MM.1S (cell line): ENCODE data around the gene CPSF4.

Experiments used
- DNase-seq: peaks from one replicate; pipeline ENCODE4 v3.0.0-alpha.2; 2015
- H2AFZ ChIP-seq: fragments of 300-600 bp; sonication (generic); 2 replicates; pipeline ENCODE4 v1.6.0; 2016; ENCODE audit warnings: antibody characterized with exemption, low read length
- H3F3A ChIP-seq: fragments of 300-600 bp; sonication (generic); 2 replicates; pipeline ENCODE4 v1.6.1; 2016; ENCODE audit warnings: mild to moderate bottlenecking, antibody characterized with exemption, low read length, moderate library complexity, mixed read lengths; ENCODE audit not compliant: insufficient read depth
- H3K27ac ChIP-seq: fragments of 300-600 bp; sonication (generic); 2 replicates; pipeline ENCODE4 v1.5.1; 2016; ENCODE audit warnings: mild to moderate bottlenecking, low read length
- H3K27me3 ChIP-seq: fragments of 300-600 bp; sonication (generic); replicated peaks from 2 replicates; pipeline ENCODE4 v1.6.0; 2016; ENCODE audit warnings: low read length; ENCODE audit not compliant: insufficient read depth
- H3K36me3 ChIP-seq: fragments of 300-600 bp; sonication (generic); replicated peaks from 2 replicates; pipeline ENCODE4 v1.6.1; 2016; ENCODE audit warnings: mild to moderate bottlenecking, low read length, mixed read lengths; ENCODE audit not compliant: insufficient read depth
- H3K4me1 ChIP-seq: fragments of 300-600 bp; sonication (generic); 2 replicates; pipeline ENCODE4 v1.6.1; 2016; ENCODE audit warnings: low read length, mixed read lengths
- H3K4me2 ChIP-seq: fragments of 300-600 bp; sonication (generic); 2 replicates; pipeline ENCODE4 v1.6.0; 2016; ENCODE audit warnings: low read depth, low read length
- H3K4me3 ChIP-seq: fragments of 300-600 bp; sonication (generic); 2 replicates; pipeline ENCODE4 v1.5.1; 2016; ENCODE audit warnings: low read length, mixed read lengths
- H3K79me2 ChIP-seq: fragments of 300-600 bp; sonication (generic); 2 replicates; pipeline ENCODE4 v1.6.1; 2016; ENCODE audit warnings: mixed run types, low read length, mixed read lengths
- H3K9ac ChIP-seq: fragments of 300-600 bp; sonication (generic); 2 replicates; pipeline ENCODE4 v1.6.1; 2016; ENCODE audit warnings: low read length, mixed read lengths
- H3K9me2 ChIP-seq: fragments of 300-600 bp; sonication (generic); replicated peaks from 2 replicates; pipeline ENCODE4 v1.6.1; 2016; ENCODE audit warnings: mild to moderate bottlenecking, low read length, mixed read lengths; ENCODE audit not compliant: insufficient read depth
- H3K9me3 ChIP-seq: fragments of 300-600 bp; sonication (generic); replicated peaks from 2 replicates; pipeline ENCODE4 v1.6.1; 2016; ENCODE audit warnings: mild to moderate bottlenecking, low read length, mixed read lengths; ENCODE audit not compliant: insufficient read depth
- H4K20me1 ChIP-seq: fragments of 300-600 bp; sonication (generic); 2 replicates; pipeline ENCODE4 v1.6.1; 2016; ENCODE audit warnings: mild to moderate bottlenecking, low read length, moderate library complexity, mixed read lengths; ENCODE audit not compliant: insufficient read depth
- EZH2 ChIP-seq: fragments of 300-600 bp; sonication (generic); optimal IDR thresholded peaks from 2 replicates; pipeline ENCODE3; 2017; ENCODE audit warnings: low read depth, mild to moderate bottlenecking, antibody characterized with exemption, low read length, mixed read lengths
- EZH2phosphoT487 ChIP-seq: fragments of 300-600 bp; sonication (generic); IDR thresholded peaks from 2 replicates; pipeline ENCODE4 v1.6.1; 2018; ENCODE audit warnings: antibody characterized with exemption, low read length
- TF ChIP-seq, protein P1 (sequence below): fragments of 300-600 bp; sonication (generic); IDR thresholded peaks from 2 replicates; pipeline ENCODE4 v1.5.1; 2016; ENCODE audit warnings: antibody characterized with exemption, low read length, mixed read lengths

The CPSF4 gene

DNA sequence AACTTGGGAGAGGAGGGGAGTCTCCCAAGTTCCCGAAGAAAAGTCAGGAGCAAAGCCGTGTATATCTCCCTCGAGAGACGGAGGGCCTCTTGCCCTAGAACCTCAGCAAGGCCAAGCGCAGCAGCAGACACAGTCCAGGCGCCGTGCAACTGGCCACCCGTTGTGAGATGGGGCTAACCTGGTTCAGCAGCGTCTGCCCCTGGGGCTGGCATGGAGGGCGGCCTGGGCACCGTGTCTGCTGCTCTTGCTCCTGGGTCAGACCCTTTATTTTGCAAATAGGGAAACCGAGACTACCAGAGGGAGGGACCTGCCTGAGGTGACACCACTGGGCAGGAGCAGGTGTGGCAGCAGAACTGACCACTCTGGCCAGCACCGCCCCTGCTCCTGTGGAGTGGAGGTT lies 13.8 kb downstream of the CPSF4 start:
- Histone ChIP-seq H3K9ac (no peak overlapping the region), H3K36me3 (peaks cover 4% of the 10 kb centered on the region), H3F3A (no peaks in the 10 kb centered on the region), H3K9me3 (no peaks in the 10 kb centered on the region), H4K20me1 (no peaks in the 10 kb centered on the region), H3K79me2 (peaks cover 72% of the 10 kb centered on the region), H3K9me2 (no peaks in the 10 kb centered on the region), H3K4me3 (no peak overlapping the region), H3K27ac (no peak overlapping the region), H3K4me2 (no peak overlapping the region), H3K27me3 (no peaks in the 10 kb centered on the region), H2AFZ (no peak overlapping the region), H3K4me1 (no peaks in the 10 kb centered on the region)
- no peak for DNase-seq
- no peak for TF ChIP-seq EZH2phosphoT487

DNA sequence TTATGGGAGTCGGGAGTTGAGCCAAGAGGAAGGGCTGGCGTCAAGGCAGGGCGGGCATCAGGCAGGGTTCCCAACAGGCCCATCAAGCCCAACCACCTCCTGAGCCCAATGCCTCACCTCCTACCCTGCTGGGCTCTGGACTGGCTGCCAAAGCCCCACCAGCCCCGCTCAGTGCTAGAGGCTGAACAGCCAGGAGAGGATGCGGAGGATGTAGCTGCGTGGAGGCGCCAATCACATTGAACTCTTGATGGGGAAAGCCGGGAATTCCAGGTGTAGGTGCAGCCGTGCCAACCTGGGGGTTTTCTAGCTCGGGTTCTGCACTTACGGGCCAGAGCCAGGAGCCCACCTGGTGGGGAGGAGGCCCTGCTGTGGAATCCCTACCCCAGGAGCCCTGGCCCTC lies 14.4 kb downstream of the CPSF4 start:
- H3F3A ChIP-seq = no peaks in the 10 kb centered on the region
- H2AFZ ChIP-seq = no peak overlapping the region
- TF ChIP-seq EZH2phosphoT487 (no peak), EZH2 (no peak)
- TF ChIP-seq, protein P1, sequence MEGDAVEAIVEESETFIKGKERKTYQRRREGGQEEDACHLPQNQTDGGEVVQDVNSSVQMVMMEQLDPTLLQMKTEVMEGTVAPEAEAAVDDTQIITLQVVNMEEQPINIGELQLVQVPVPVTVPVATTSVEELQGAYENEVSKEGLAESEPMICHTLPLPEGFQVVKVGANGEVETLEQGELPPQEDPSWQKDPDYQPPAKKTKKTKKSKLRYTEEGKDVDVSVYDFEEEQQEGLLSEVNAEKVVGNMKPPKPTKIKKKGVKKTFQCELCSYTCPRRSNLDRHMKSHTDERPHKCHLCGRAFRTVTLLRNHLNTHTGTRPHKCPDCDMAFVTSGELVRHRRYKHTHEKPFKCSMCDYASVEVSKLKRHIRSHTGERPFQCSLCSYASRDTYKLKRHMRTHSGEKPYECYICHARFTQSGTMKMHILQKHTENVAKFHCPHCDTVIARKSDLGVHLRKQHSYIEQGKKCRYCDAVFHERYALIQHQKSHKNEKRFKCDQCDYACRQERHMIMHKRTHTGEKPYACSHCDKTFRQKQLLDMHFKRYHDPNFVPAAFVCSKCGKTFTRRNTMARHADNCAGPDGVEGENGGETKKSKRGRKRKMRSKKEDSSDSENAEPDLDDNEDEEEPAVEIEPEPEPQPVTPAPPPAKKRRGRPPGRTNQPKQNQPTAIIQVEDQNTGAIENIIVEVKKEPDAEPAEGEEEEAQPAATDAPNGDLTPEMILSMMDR = no peak
- H3K27me3 ChIP-seq = no peaks in the 10 kb centered on the region
- H3K9ac ChIP-seq = no peak overlapping the region
- H3K79me2 ChIP-seq = peaks cover 75% of the 10 kb centered on the region
- H3K4me3 ChIP-seq = no peak overlapping the region
- no peaks in the 10 kb centered on the region for H3K4me1 ChIP-seq
- H4K20me1 ChIP-seq = no peaks in the 10 kb centered on the region
- H3K9me2 ChIP-seq = no peaks in the 10 kb centered on the region
- H3K36me3 ChIP-seq = peaks cover 4% of the 10 kb centered on the region
- H3K27ac ChIP-seq = no peak overlapping the region
- no peak overlapping the region for H3K4me2 ChIP-seq
- H3K9me3 ChIP-seq = no peaks in the 10 kb centered on the region
- no peak for DNase-seq

DNA sequence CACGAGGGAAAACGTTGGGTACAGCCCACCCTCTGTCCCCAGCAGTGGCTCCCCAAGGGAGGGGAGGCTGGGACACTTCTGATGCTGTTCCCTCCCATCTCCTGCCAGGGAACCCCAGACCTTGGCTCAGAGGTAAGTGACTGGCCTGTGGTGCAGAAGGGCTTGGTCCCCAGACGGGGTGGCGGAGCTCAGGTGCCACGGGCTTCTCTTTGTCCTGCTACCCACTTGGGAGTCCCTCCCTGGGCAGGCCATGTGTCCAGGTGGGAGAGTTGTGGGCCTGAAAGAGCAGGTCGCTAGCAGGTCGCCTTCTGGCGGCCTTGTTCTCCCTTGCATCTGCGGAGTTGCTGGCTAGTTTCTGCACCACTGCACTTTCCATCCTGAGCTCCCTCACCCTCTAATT lies 17.1 kb downstream of the CPSF4 start:
- H3K9ac ChIP-seq = no peak overlapping the region
- no peaks in the 10 kb centered on the region for H3K27me3 ChIP-seq
- peaks cover 12% of the 10 kb centered on the region for H3K36me3 ChIP-seq
- H3K4me2 ChIP-seq = no peak overlapping the region
- peaks cover 8% of the 10 kb centered on the region; the same call in 1 of the 2 replicates for H4K20me1 ChIP-seq
- TF ChIP-seq, protein P1 = no peak
- TF ChIP-seq EZH2 = no peak
- no peak for TF ChIP-seq EZH2phosphoT487
- H3K79me2 ChIP-seq = peaks cover 78% of the 10 kb centered on the region
- H2AFZ ChIP-seq = no peak overlapping the region
- H3K4me1 ChIP-seq = no peaks in the 10 kb centered on the region
- no peaks in the 10 kb centered on the region for H3K9me2 ChIP-seq
- H3K9me3 ChIP-seq = no peaks in the 10 kb centered on the region
- H3K4me3 ChIP-seq = no peak overlapping the region
- DNase-seq = no peak
- H3K27ac ChIP-seq = no peak overlapping the region
- peaks cover 4% of the 10 kb centered on the region; the same call in 1 of the 2 replicates for H3F3A ChIP-seq

DNA sequence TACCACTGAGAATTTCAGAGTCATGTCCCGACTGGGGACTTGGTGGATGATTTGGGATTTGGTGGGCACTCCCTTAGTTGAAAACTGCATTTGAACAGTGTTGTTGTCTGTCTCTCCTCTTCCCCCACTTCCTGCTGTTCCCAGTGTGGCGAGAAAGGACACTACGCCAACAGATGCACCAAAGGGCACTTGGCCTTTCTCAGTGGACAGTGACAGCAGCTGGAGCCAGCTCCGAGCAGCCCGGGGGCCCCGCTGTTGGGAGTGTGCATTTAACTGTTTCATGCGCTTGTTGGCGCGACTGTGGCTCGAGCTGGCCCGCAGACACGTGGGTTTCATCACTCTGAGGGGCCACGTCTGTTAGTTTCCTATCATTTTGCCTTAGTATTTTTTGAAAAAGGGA lies 17.5 kb downstream of the CPSF4 start:
- TF ChIP-seq EZH2phosphoT487 (no peak), EZH2 (no peak)
- TF ChIP-seq, protein P1 = no peak
- H3K4me3 ChIP-seq = no peak overlapping the region
- H3K27me3 ChIP-seq = no peaks in the 10 kb centered on the region
- DNase-seq = no peak
- H3K4me2 ChIP-seq = no peak overlapping the region
- no peaks in the 10 kb centered on the region for H3K9me2 ChIP-seq
- H3K4me1 ChIP-seq = no peaks in the 10 kb centered on the region
- peaks cover 82% of the 10 kb centered on the region for H3K79me2 ChIP-seq
- no peaks in the 10 kb centered on the region for H3K9me3 ChIP-seq
- H4K20me1 ChIP-seq = peaks cover 8% of the 10 kb centered on the region; the same call in 1 of the 2 replicates
- H2AFZ ChIP-seq = no peak overlapping the region
- H3K36me3 ChIP-seq = peaks cover 10% of the 10 kb centered on the region
- no peak overlapping the region for H3K27ac ChIP-seq
- H3F3A ChIP-seq = peaks cover 4% of the 10 kb centered on the region; the same call in 1 of the 2 replicates
- H3K9ac ChIP-seq = no peak overlapping the region
